HepG2 (cell line): ENCODE results near the gene FANCG. TPM values are rescaled to one million over a fixed set of nuclear protein-coding genes. Genes with fewer than 3 reads are reported as not detected.

Experiments used
- BRCA1 ChIP-seq: sonication (generic); formaldehyde crosslinking; IDR thresholded peaks from 2 replicates; pipeline ENCODE4 v1.4.0; 2020; ENCODE audit warnings: missing genetic modification reagents
- POLR2AphosphoS2 ChIP-seq: IDR thresholded peaks from 2 replicates; pipeline ENCODE4 v1.6.1; 2011; ENCODE audit warnings: low read depth, low read length, improper control_type of control experiment
- RCOR2 ChIP-seq: IDR thresholded peaks from 2 replicates; pipeline ENCODE4 v1.6.1; 2016; ENCODE audit warnings: missing biosample characterization, missing genetic modification reagents
- ZBTB40 ChIP-seq, 2 experiments: fragments of 450-650 bp in 1 of 2; sonication (generic) in 1 of 2; formaldehyde crosslinking in 1 of 2; IDR thresholded peaks; 2 replicates each; pipeline versions ENCODE4 v1.6.1 to v1.8.0; 2016 to 2022; ENCODE audit warnings: antibody characterized with exemption in 1 of 2, mild to moderate bottlenecking in 1 of 2, missing genetic modification reagents in 1 of 2
- polyA plus RNA-seq, 8 experiments: library from polyadenylated mRNA; depleted of rRNA in 3 of 8; stranded (reverse) in 7 of 8; unstranded in 1 of 8; fragments of >200 nt; fragmentation: Illumina TruSeq in 4 of 8; extraction: Trizol in 4 of 8; gene quantifications; 2 replicates each; pipeline versions ENCODE4 v1.2.1 to v1.2.3, GENCODE V29; 2011 to 2016; ENCODE audit warnings: low read depth in 4 of 8, missing spikeins in 1 of 8, mixed read lengths in 1 of 8; ENCODE audit not compliant: insufficient read depth in 1 of 8
- total RNA-seq, 5 experiments: library from RNA; depleted of rRNA; stranded (reverse); fragments of >200 nt; fragmentation: Illumina TruSeq; extraction: Trizol; gene quantifications; 2 replicates each; pipeline ENCODE4 v1.2.3, GENCODE V29; 2016; ENCODE audit warnings: low read depth in 1 of 5

The FANCG gene
- total and polyA plus RNA-seq, 2 of the 13 experiments (the other 11 are each of a cell fraction or from before 2014, with no cell fraction given): 14.4 to 45.1 TPM

DNA sequence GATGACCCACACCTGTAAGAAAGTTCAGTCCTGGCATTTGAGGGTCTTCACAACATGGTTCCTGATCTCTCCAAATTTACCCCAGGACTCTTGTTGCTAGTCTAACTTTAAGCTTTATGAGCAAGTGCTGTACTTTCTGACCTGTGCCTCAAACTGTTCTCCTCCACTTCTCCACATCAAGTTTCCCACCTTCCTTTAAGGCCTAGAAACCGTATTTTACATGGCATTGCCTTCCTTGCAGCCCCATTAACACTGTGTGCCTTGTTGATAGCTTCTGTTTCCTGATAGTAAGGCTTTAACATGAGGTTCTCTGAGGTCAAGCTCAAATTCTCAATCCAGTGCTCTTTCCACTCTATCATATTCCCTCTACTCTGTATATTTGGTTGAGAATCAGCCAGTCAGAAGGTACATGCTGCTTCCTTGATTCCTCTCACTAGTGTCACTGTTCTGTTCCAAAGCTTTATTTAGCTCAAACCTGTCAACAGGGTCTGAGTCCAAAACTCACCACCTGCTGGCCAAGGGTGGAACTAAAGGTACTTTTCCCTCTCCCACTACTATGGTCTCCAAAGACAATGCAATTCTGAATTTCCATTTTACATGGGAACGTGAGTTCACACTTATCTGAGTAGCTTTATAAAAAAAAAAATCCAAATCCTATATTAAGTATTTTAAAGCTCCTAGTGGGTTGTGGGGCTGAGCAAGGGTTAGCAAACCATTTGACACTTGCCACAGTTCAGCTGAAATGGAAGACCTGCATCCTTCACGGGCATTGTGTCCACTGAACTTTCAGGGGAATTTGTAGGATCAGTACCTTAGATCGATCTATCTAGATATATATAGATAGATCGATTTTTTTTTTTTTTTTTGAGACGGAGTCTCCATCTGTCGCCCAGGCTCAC lies 28.4 kb downstream of the FANCG start (continued):
- peak; percentile 81 for TF ChIP-seq ZBTB40 (IDR thresholded peaks at IDR 0.05)
- TF ChIP-seq ZBTB40 (CRISPR knock-in tag; IDR thresholded peaks at IDR 0.05): peak; percentile 97
- no peak for TF ChIP-seq RCOR2
- peak; percentile 94 for TF ChIP-seq POLR2AphosphoS2
- TF ChIP-seq BRCA1 (CRISPR knock-in tag): no peak
